ENCODE measurements around the gene KNOP1.

Gene KNOP1

GRCh38 chr16:19705146-19705501, 12.9 kb downstream of the KNOP1 start:
- TF ChIP-seq CTCF (conservative IDR thresholded peaks at IDR 0.05; ENCODE audit: low read length) = no peak
- no peak for TF ChIP-seq EZH2phosphoT487 (IDR thresholded peaks at IDR 0.05; ENCODE audit: borderline replicate concordance)
- Histone ChIP-seq H3K4me1 (ENCODE audit: insufficient read depth, low read length, poor library complexity, severe bottlenecking) (no peaks in the 10 kb centered on the region), H3F3A (ENCODE audit: low read depth) (no peaks in the 10 kb centered on the region), H3K9me3 (ENCODE audit: insufficient read depth, low read depth, low read length) (no peaks in the 10 kb centered on the region), H3K4me3 (ENCODE audit: low read length, poor library complexity, severe bottlenecking) (no peak overlapping the region), H3K36me3 (ENCODE audit: insufficient read depth, low read length) (peaks cover 53% of the 10 kb centered on the region; the same call in 1 of the 2 replicates), H2AFZ (ENCODE audit: low read length) (no peak overlapping the region), H4K20me1 (ENCODE audit: insufficient read depth, low read length, poor library complexity, severe bottlenecking) (no peaks in the 10 kb centered on the region), H3K9me2 (replicated peaks; ENCODE audit: low read depth, low read length) (no peaks in the 10 kb centered on the region), H3K27me3 (ENCODE audit: insufficient read depth, low read length, poor library complexity, severe bottlenecking) (no peaks in the 10 kb centered on the region), H3K4me2 (ENCODE audit: low read depth, low read length, poor library complexity, severe bottlenecking) (no peak overlapping the region), H3K79me2 (ENCODE audit: insufficient read depth, low read length) (no peaks in the 10 kb centered on the region; the same call in 1 of the 2 replicates), H3K9ac (ENCODE audit: low read depth, low read length, poor library complexity, severe bottlenecking) (no peak overlapping the region)

DNA sequence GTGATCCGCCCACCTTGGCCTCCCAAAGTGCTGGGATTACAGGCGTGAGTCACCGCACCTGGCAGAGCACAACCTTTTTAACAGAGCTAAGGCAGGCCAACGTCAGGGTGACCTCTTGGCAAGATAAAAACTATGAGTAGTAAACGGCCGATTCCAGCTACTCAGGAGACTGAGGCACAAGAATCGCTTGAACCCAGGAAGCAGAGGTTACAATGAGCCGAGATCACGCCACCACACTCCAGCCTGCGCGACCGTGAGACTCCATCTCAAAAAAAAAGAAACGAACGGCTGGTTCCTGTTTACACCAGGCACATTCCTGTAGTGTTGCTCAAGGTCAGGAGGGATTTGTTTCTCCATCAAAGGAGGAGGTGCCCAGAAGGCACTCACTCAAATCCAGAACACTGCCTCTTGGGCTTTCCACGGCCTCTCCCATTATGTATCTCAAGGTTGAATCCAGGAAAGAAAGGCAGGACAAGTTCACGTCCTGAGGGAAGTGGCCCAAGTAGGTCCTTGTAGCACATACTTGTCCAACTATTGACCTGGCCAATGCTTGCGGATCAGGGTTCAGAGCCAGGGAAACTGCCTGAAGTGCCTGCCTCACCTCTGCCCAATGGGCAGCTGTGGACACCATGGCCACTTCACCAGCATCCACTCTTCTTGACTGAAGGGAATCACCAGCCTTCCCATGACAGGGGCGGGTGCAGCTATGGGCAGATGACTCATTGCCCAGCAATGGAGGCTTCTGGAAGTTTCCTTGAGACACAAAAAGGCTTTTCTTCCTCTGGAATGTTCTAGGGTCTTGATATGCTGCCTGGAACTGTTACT, 13.5 kb downstream of the KNOP1 start:
- H3K79me2 ChIP-seq (ENCODE audit: insufficient read depth, low read length) = no peaks in the 10 kb centered on the region; the same call in 1 of the 2 replicates
- H3K9me2 ChIP-seq (replicated peaks; ENCODE audit: low read depth, low read length) = no peaks in the 10 kb centered on the region
- H3K36me3 ChIP-seq (ENCODE audit: insufficient read depth, low read length) = peaks cover 49% of the 10 kb centered on the region; the same call in 1 of the 2 replicates
- H3K4me3 ChIP-seq (ENCODE audit: low read length, poor library complexity, severe bottlenecking) = no peak overlapping the region
- H4K20me1 ChIP-seq (ENCODE audit: insufficient read depth, low read length, poor library complexity, severe bottlenecking) = no peaks in the 10 kb centered on the region
- no peak overlapping the region for H2AFZ ChIP-seq (ENCODE audit: low read length)
- TF ChIP-seq EZH2phosphoT487 (IDR thresholded peaks at IDR 0.05; ENCODE audit: borderline replicate concordance) (no peak), CTCF (conservative IDR thresholded peaks at IDR 0.05; ENCODE audit: low read length) (no peak)
- no peak overlapping the region for H3K4me2 ChIP-seq (ENCODE audit: low read depth, low read length, poor library complexity, severe bottlenecking)
- no peaks in the 10 kb centered on the region for H3K4me1 ChIP-seq (ENCODE audit: insufficient read depth, low read length, poor library complexity, severe bottlenecking)
- no peaks in the 10 kb centered on the region for H3K27me3 ChIP-seq (ENCODE audit: insufficient read depth, low read length, poor library complexity, severe bottlenecking)
- no peaks in the 10 kb centered on the region for H3F3A ChIP-seq (ENCODE audit: low read depth)
- H3K9ac ChIP-seq (ENCODE audit: low read depth, low read length, poor library complexity, severe bottlenecking) = no peak overlapping the region
- no peaks in the 10 kb centered on the region for H3K9me3 ChIP-seq (ENCODE audit: insufficient read depth, low read depth, low read length)

- no peaks in the 10 kb centered on the region for H3K9me3 ChIP-seq (ENCODE audit: insufficient read depth, low read depth, low read length)
- H3K27me3 ChIP-seq (ENCODE audit: insufficient read depth, low read length, poor library complexity, severe bottlenecking) = no peaks in the 10 kb centered on the region
- TF ChIP-seq CTCF (conservative IDR thresholded peaks at IDR 0.05; ENCODE audit: low read length) (no peak), EZH2phosphoT487 (IDR thresholded peaks at IDR 0.05; ENCODE audit: borderline replicate concordance) (no peak)
- no peaks in the 10 kb centered on the region for H3K9me2 ChIP-seq (replicated peaks; ENCODE audit: low read depth, low read length)
- no peak overlapping the region for H3K4me3 ChIP-seq (ENCODE audit: low read length, poor library complexity, severe bottlenecking)
- no peak overlapping the region for H3K9ac ChIP-seq (ENCODE audit: low read depth, low read length, poor library complexity, severe bottlenecking)
- peaks cover 49% of the 10 kb centered on the region; the same call in 1 of the 2 replicates for H3K36me3 ChIP-seq (ENCODE audit: insufficient read depth, low read length)
- H3K4me2 ChIP-seq (ENCODE audit: low read depth, low read length, poor library complexity, severe bottlenecking) = no peak overlapping the region
- H2AFZ ChIP-seq (ENCODE audit: low read length) = no peak overlapping the region
- no peaks in the 10 kb centered on the region for H4K20me1 ChIP-seq (ENCODE audit: insufficient read depth, low read length, poor library complexity, severe bottlenecking)
- H3K79me2 ChIP-seq (ENCODE audit: insufficient read depth, low read length) = no peaks in the 10 kb centered on the region; the same call in 1 of the 2 replicates
- no peaks in the 10 kb centered on the region for H3F3A ChIP-seq (ENCODE audit: low read depth)
- H3K4me1 ChIP-seq (ENCODE audit: insufficient read depth, low read length, poor library complexity, severe bottlenecking) = no peaks in the 10 kb centered on the region
Measured at GRCh38 chr16:19703172-19703889, 14.7 kb downstream of the KNOP1 start.
